ENCODE data around the gene METTL24. TPM values are rescaled to one million over a fixed set of nuclear protein-coding genes. Genes with fewer than 3 reads are reported as not detected.

METTL24 gene
- 0.23 TPM for polyA plus RNA-seq (ENCODE audit: insufficient read length)

GRCh38 chr6:110357664-110358552, at the start of gene METTL24:
METTL24 (minus strand) TSS chr6:110358349; CDS start chr6:110358272, 77 bp downstream.
- peak; percentile 27 for DNase-seq

- DNase-seq: no peak
These were observed 46.5 kb upstream of the METTL24 start for GRCh38 chr6:110404607-110405006.

- no peak for DNase-seq
These were observed 43.5 kb upstream of the METTL24 start for GRCh38 chr6:110401585-110402176.

- no peak for DNase-seq
These were observed 42.1 kb upstream of the METTL24 start for GRCh38 chr6:110400208-110400607.

- no peak for DNase-seq
These were observed 41.3 kb upstream of the METTL24 start for GRCh38 chr6:110399219-110400071.

- DNase-seq: no peak
These were observed 40.6 kb upstream of the METTL24 start for GRCh38 chr6:110398778-110399177.

GRCh38 chr6:110395221-110395620, 37.1 kb upstream of the METTL24 start:
- no peak for DNase-seq

GRCh38 chr6:110394409-110394808, 36.3 kb upstream of the METTL24 start:
- DNase-seq: no peak

- no peak for DNase-seq
These were observed 34.6 kb upstream of the METTL24 start for GRCh38 chr6:110392727-110393126.

- no peak for DNase-seq
These were observed 32.3 kb upstream of the METTL24 start for GRCh38 chr6:110390404-110390803.

GRCh38 chr6:110389689-110390382, 31.7 kb upstream of the METTL24 start:
- DNase-seq: no peak

- no peak for DNase-seq
These were observed 29.8 kb upstream of the METTL24 start for GRCh38 chr6:110387986-110388385.

GRCh38 chr6:110385458-110385863, 27.3 kb upstream of the METTL24 start:
- no peak for DNase-seq

GRCh38 chr6:110378552-110378951, 20.4 kb upstream of the METTL24 start:
- DNase-seq: no peak

GRCh38 chr6:110369066-110369465, 10.9 kb upstream of the METTL24 start:
- no peak for DNase-seq

GRCh38 chr6:110368284-110368683, 10.1 kb upstream of the METTL24 start:
- no peak for DNase-seq

- DNase-seq: no peak
These were observed 9.7 kb upstream of the METTL24 start for GRCh38 chr6:110367825-110368224.

GRCh38 chr6:110366975-110367374, 8.8 kb upstream of the METTL24 start:
- no peak for DNase-seq

GRCh38 chr6:110366256-110366655, 8.1 kb upstream of the METTL24 start:
- no peak for DNase-seq

- DNase-seq: no peak
These were observed 6.4 kb upstream of the METTL24 start for GRCh38 chr6:110364364-110365105.

GRCh38 chr6:110363748-110364147, 5.6 kb upstream of the METTL24 start:
- DNase-seq: no peak

- no peak for DNase-seq
These were observed 2.5 kb upstream of the METTL24 start for GRCh38 chr6:110360676-110361075.
